ENCODE results near the gene CCDC92B. TPM values are rescaled to one million over a fixed set of nuclear protein-coding genes. Genes with fewer than 3 reads are reported as not detected.

The CCDC92B gene
- total and polyA plus RNA-seq, 10 of the 15 experiments (the other 5 are each of a cell fraction or from before 2014, with no cell fraction given) = not detected

- TF ChIP-seq NR2C2 (IDR thresholded peaks at IDR 0.05; ENCODE audit: borderline replicate concordance, control insufficient read depth, insufficient read length, low read depth) (peak; percentile 81), SMAD1 (IDR thresholded peaks at IDR 0.05; ENCODE audit: low read depth, partially characterized antibody) (no peak), JUND (IDR thresholded peaks at IDR 0.05; ENCODE audit: low read depth, low read length) (no peak), TARDBP (IDR thresholded peaks at IDR 0.05; ENCODE audit: borderline replicate concordance) (no peak), SPI1 (IDR thresholded peaks at IDR 0.05; ENCODE audit: borderline replicate concordance, insufficient read depth, low read depth, low read length) (no peak)
- TF ChIP-seq, protein P1, sequence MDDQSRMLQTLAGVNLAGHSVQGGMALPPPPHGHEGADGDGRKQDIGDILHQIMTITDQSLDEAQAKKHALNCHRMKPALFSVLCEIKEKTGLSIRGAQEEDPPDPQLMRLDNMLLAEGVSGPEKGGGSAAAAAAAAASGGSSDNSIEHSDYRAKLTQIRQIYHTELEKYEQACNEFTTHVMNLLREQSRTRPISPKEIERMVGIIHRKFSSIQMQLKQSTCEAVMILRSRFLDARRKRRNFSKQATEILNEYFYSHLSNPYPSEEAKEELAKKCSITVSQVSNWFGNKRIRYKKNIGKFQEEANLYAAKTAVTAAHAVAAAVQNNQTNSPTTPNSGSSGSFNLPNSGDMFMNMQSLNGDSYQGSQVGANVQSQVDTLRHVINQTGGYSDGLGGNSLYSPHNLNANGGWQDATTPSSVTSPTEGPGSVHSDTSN (IDR thresholded peaks at IDR 0.05; ENCODE audit: insufficient replicate concordance, low read depth, low read length) = no peak
Measured at GRCh38 chr17:2711608-2712299, 37.7 kb downstream of the CCDC92B start, which contains the start of gene CLUH (continued).

- Histone ChIP-seq H3K9me3 (replicated peaks; ENCODE audit: control insufficient read depth, insufficient read depth, low read length) (no peaks in the 10 kb centered on the region), H3K79me2 (ENCODE audit: control insufficient read depth, insufficient read depth, low read length) (peaks cover 63% of the 10 kb centered on the region), H3K4me1 (ENCODE audit: control insufficient read depth, insufficient read depth, low read length) (peaks cover 20% of the 10 kb centered on the region), H3K4me2 (ENCODE audit: control insufficient read depth, insufficient read depth) (peak overlapping the region; percentile 98), H3K36me3 (ENCODE audit: control insufficient read depth in 2 of 2, insufficient read depth in 2 of 2, low read length in 1 of 2) (peaks cover 0 to 3% of the 10 kb centered on the region in 2 experiments; a peak in 2 of 4 replicates), H3K4me3 (peak overlapping the region; percentile 95), H4K20me1 (ENCODE audit: control insufficient read depth, insufficient read depth) (peaks cover 8% of the 10 kb centered on the region; the same call in 1 of the 2 replicates), H3K27ac (ENCODE audit: control insufficient read depth, insufficient read depth) (peak overlapping the region; percentile 68), H2AFZ (ENCODE audit: control insufficient read depth, low read depth, low read length) (no peak overlapping the region), H3K9ac (ENCODE audit: control insufficient read depth, insufficient read depth, low read length) (peak overlapping the region; percentile 85), H3K27me3 (replicated peaks in 1 of 2; ENCODE audit: control insufficient read depth in 2 of 2, insufficient read depth in 2 of 2, low read length in 1 of 2) (no peaks in the 10 kb centered on the region)
- ATAC-seq = peak; percentile 6
- ChIA-PET CTCF (interaction anchor here (1.1 to 2.2 kb wide), 3 partner anchors 75 to 329 kb away, joined by 3 to 10 read pairs (median 3); no protein-coding TSS in a partner anchor), RAD21 (ENCODE audit: unreplicated experiment) (interaction anchor here (0.6 to 1.9 kb wide), 4 partner anchors 152 to 309 kb away, joined by 3 to 8 read pairs (median 4); no protein-coding TSS in a partner anchor), POLR2A (interaction anchor here (0.7 to 1.5 kb wide), 3 partner anchors 200 to 312 kb away, joined by 3 to 5 read pairs (median 3); partner anchors contain the start of gene METTL16), SMC1A (ENCODE audit: uncharacterized antibody, unreplicated experiment) (interaction anchor here (1.5 kb wide), 1 partner anchor 329 kb away, joined by 4 read pairs; no protein-coding TSS in a partner anchor)
- intact Hi-C loops (cut with micrococcal nuclease; ENCODE audit: unreplicated experiment) (loop anchor here (2.0 kb wide), 1 partner anchor 318 kb away; no protein-coding TSS in a partner anchor), in situ Hi-C loops (cut with MboI) (no loop called here)
- 1% methylated on average over 68 of the region's 82 CpGs for WGBS (ENCODE audit: insufficient coverage, insufficient replicate concordance, low lambda C conversion rate, missing lambda C conversion rate)
- peak; percentile 7 for FAIRE-seq
- BruUV-seq (replicated peaks) = no TSS peak
- no peak for DNase-seq (ENCODE audit: low read depth, low spot score)
- TF ChIP-seq PAX5 (IDR thresholded peaks at IDR 0.05; ENCODE audit: borderline replicate concordance, low read depth, low read length) = peak; percentile 19; the same call in 1 of the 2 replicates
- peak; percentile 89 to 98 for TF ChIP-seq BHLHE40 (IDR thresholded peaks at IDR 0.05; ENCODE audit: borderline replicate concordance in 1 of 2, low read depth in 2 of 2, low read length in 1 of 2)
- no peak for TF ChIP-seq HCFC1 (IDR thresholded peaks at IDR 0.05; ENCODE audit: low read length)
- TF ChIP-seq ESRRA (IDR thresholded peaks at IDR 0.05; ENCODE audit: low read length) = peak; percentile 75; the same call in 1 of the 2 replicates
- TF ChIP-seq ZZZ3 (IDR thresholded peaks at IDR 0.05; ENCODE audit: control insufficient read depth, insufficient read length, low read depth) = no peak
- TF ChIP-seq USF1 (IDR thresholded peaks at IDR 0.05; ENCODE audit: borderline replicate concordance, extremely low read length, insufficient read depth, low read depth, low read length) = peak; percentile 26
- peak; percentile 28 for TF ChIP-seq RUNX3 (IDR thresholded peaks at IDR 0.05; ENCODE audit: low read length)
- TF ChIP-seq EED (IDR thresholded peaks at IDR 0.05; ENCODE audit: low read depth) = 0 out of 2 replicates have a peak, but pooled peaks have one; percentile 14
- TF ChIP-seq TAF1 (IDR thresholded peaks at IDR 0.05; ENCODE audit: borderline replicate concordance, low read depth, low read length) = peak; percentile 17; the same call in 1 of the 2 replicates
- peak; percentile 31 for TF ChIP-seq MYC (IDR thresholded peaks at IDR 0.05; ENCODE audit: insufficient read depth, insufficient read length, insufficient replicate concordance, low read length, severe bottlenecking)
- TF ChIP-seq LARP7 (IDR thresholded peaks at IDR 0.05) = peak; percentile 51; the same call in 1 of the 2 replicates
- no peak for TF ChIP-seq ASH2L (IDR thresholded peaks at IDR 0.05; ENCODE audit: borderline replicate concordance, low read depth)
Measured at GRCh38 chr17:2710803-2711607, 38.4 kb downstream of the CCDC92B start.

Measured in GM12878 (cell line).